NCI-H1417 (cell line): ENCODE measurements around the gene TNNT2.

Experiments
- DNase-seq, 3 experiments: peaks; one replicate each; lab custom pipeline; 2025; lab: John Stamatoyannopoulos, UW

Gene TNNT2

GRCh38 chr1:201401700-201402099, 24.2 kb upstream of the TNNT2 start:
- DNase-seq: no peak

GRCh38 chr1:201400852-201401230, 23.4 kb upstream of the TNNT2 start:
- DNase-seq: no peak

- no peak for DNase-seq
Measured at GRCh38 chr1:201400212-201400851, 22.9 kb upstream of the TNNT2 start.

- peak in 2 of 3 experiments; percentile 58 to 61 for DNase-seq
Measured at GRCh38 chr1:201399352-201400126, 22.1 kb upstream of the TNNT2 start.

GRCh38 chr1:201399018-201399351, 21.5 kb upstream of the TNNT2 start, which contains the start of gene LAD1:
Gene LAD1 (minus strand): TSS chr1:201399324. CDS start chr1:201399306, 18 bp downstream.
- DNase-seq: no peak

- no peak for DNase-seq
Measured at GRCh38 chr1:201397675-201398074, 20.2 kb upstream of the TNNT2 start.

GRCh38 chr1:201396861-201397464, 19.5 kb upstream of the TNNT2 start:
- peak in 1 of 3 experiments; percentile 17 for DNase-seq

GRCh38 chr1:201395936-201396335, 18.5 kb upstream of the TNNT2 start:
- DNase-seq: no peak

GRCh38 chr1:201394591-201394990, 17.1 kb upstream of the TNNT2 start:
- no peak for DNase-seq

GRCh38 chr1:201393076-201393475, 15.6 kb upstream of the TNNT2 start:
- no peak for DNase-seq

GRCh38 chr1:201391651-201392511, 14.4 kb upstream of the TNNT2 start:
- DNase-seq: peak in 1 of 3 experiments; percentile 5

- no peak for DNase-seq
Measured at GRCh38 chr1:201391225-201391624, 13.7 kb upstream of the TNNT2 start.

- DNase-seq: no peak
Measured at GRCh38 chr1:201389051-201389450, 11.6 kb upstream of the TNNT2 start.

GRCh38 chr1:201386208-201386607, 8.7 kb upstream of the TNNT2 start:
- no peak for DNase-seq

GRCh38 chr1:201385299-201385891, 7.9 kb upstream of the TNNT2 start:
- peak; percentile 23 to 64 (median 53) for DNase-seq

GRCh38 chr1:201384406-201384782, 6.9 kb upstream of the TNNT2 start:
- no peak for DNase-seq

- DNase-seq: peak in 2 of 3 experiments; percentile 20 to 74
Measured at GRCh38 chr1:201383647-201384405, 6.3 kb upstream of the TNNT2 start.

- DNase-seq: peak; percentile 13 to 72 (median 47)
Measured at GRCh38 chr1:201381130-201381529, 3.6 kb upstream of the TNNT2 start.

GRCh38 chr1:201379733-201380242, 2.3 kb upstream of the TNNT2 start:
- DNase-seq: no peak

- DNase-seq: no peak
Measured at GRCh38 chr1:201378804-201379203, 1.3 kb upstream of the TNNT2 start.
